GM21786 (cell line): ENCODE data around the gene GBP6.
"Not testable (repeated sequence)": the region's sequence is repeated elsewhere in the genome, so short reads cannot be mapped to it uniquely, and the experiment has no call there.

Source experiments
- ATAC-seq: cut with Tn5 transposase; IDR thresholded peaks from one replicate; pipeline ENCODE4 v1.9.1; 2021; ENCODE audit not compliant: unreplicated experiment

GBP6 gene

GRCh38 chr1:89363638-89364536 lies at the start of gene GBP6:
GBP6 (plus strand) TSS chr1:89364059; CDS start chr1:89368552, 4,493 bp downstream.
- peak; percentile 18 for ATAC-seq

- no peak for ATAC-seq
These were observed 41.5 kb upstream of the GBP6 start for GRCh38 chr1:89322402-89322801.

- ATAC-seq, result no peak
These were observed 32.0 kb upstream of the GBP6 start for GRCh38 chr1:89331890-89332289.

- no peak for ATAC-seq
These were observed 31.4 kb upstream of the GBP6 start for GRCh38 chr1:89332461-89332860.

GRCh38 chr1:89335486-89335885 lies 28.4 kb upstream of the GBP6 start:
- ATAC-seq, result no peak

- no peak for ATAC-seq
These were observed 26.0 kb upstream of the GBP6 start for GRCh38 chr1:89337903-89338302.

GRCh38 chr1:89339039-89339438 lies 24.8 kb upstream of the GBP6 start:
- no peak for ATAC-seq

- ATAC-seq, result not testable (repeated sequence)
These were observed 18.4 kb upstream of the GBP6 start for GRCh38 chr1:89345479-89345878.

GRCh38 chr1:89347296-89347695 lies 16.6 kb upstream of the GBP6 start:
- ATAC-seq, result no peak

- ATAC-seq, result no peak
These were observed 13.6 kb upstream of the GBP6 start for GRCh38 chr1:89350298-89350697.

- ATAC-seq, result no peak
These were observed 12.1 kb upstream of the GBP6 start for GRCh38 chr1:89351597-89352311.

GRCh38 chr1:89352421-89352820 lies 11.4 kb upstream of the GBP6 start:
- ATAC-seq, result no peak

- ATAC-seq, result no peak
These were observed 9.7 kb upstream of the GBP6 start for GRCh38 chr1:89354205-89354604.

- no peak for ATAC-seq
These were observed 8.8 kb upstream of the GBP6 start for GRCh38 chr1:89355056-89355455.

GRCh38 chr1:89356658-89357400 lies 7.0 kb upstream of the GBP6 start:
- ATAC-seq, result no peak

- ATAC-seq, result peak; percentile 75
These were observed 5.5 kb upstream of the GBP6 start for GRCh38 chr1:89358287-89358893.

GRCh38 chr1:89360716-89361115 lies 3.1 kb upstream of the GBP6 start:
- ATAC-seq, result no peak

GRCh38 chr1:89361681-89362080 lies 2.2 kb upstream of the GBP6 start:
- no peak for ATAC-seq

- ATAC-seq, result peak; percentile 89
These were observed 663 bp upstream of the GBP6 start for GRCh38 chr1:89363196-89363595.

GRCh38 chr1:89364954-89365550 lies 1.2 kb downstream of the GBP6 start:
- ATAC-seq, result no peak

GRCh38 chr1:89367221-89367620 lies 3.4 kb downstream of the GBP6 start:
- ATAC-seq, result no peak
